NCI-H146 treated with DMSO at 0.1 percent for 48 hours (cell line): ENCODE measurements around the gene KHNYN.
"Not testable (repeated sequence)": the region's sequence is repeated elsewhere in the genome, so short reads cannot be mapped to it uniquely, and the experiment has no call there.

Experiments
- DNase-seq: peaks from one replicate; lab custom pipeline; 2025; ENCODE audit not compliant: unreplicated experiment; lab: John Stamatoyannopoulos, UW

Gene KHNYN

DNA sequence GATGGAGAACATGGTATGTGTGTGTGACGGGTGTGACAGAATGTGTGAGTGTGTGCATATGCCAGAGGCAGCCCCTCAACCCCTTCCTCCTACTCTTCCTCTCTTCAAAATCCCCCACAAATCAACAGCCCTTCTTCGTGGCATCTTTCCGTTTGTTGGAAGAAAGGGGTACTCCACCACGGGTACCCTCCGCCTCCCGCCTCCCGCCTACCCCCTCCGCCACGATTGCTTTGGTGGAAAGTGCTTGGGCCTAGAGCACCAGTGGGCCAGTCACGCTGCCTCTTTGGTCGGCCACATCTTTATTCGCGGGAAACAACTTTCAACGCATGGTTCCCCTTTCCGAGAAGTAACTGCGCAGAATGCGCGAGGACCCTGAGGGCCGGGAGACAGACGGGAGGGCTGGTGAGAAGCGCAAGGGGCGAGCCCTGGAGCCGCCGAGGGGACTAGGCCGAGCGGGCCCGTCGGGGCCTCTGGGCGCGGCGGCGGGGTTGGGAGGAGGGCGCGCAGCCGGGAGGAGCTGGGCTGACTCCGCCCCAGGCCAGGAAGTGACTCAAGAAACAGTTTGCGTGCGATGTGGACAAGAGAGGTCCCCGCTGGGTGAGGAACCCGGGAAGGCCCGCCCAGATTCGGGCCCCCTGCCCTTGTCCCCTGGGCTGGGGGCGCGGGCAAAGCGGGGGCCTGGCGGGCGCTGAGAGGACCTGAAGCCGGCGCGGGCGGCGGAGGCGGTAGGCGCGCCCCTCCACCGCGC is at the start of gene KHNYN, which contains the start of gene CBLN3:
Gene KHNYN, plus strand, starts transcription at position 560 of the 748 bp plus-strand sequence. CDS start 777 bp downstream, outside the sequence.
Gene CBLN3, minus strand, starts transcription at position 274 of the 748 bp plus-strand sequence. CDS start 614 bp downstream, outside the sequence.
- DNase-seq = peak; percentile 50

DNA sequence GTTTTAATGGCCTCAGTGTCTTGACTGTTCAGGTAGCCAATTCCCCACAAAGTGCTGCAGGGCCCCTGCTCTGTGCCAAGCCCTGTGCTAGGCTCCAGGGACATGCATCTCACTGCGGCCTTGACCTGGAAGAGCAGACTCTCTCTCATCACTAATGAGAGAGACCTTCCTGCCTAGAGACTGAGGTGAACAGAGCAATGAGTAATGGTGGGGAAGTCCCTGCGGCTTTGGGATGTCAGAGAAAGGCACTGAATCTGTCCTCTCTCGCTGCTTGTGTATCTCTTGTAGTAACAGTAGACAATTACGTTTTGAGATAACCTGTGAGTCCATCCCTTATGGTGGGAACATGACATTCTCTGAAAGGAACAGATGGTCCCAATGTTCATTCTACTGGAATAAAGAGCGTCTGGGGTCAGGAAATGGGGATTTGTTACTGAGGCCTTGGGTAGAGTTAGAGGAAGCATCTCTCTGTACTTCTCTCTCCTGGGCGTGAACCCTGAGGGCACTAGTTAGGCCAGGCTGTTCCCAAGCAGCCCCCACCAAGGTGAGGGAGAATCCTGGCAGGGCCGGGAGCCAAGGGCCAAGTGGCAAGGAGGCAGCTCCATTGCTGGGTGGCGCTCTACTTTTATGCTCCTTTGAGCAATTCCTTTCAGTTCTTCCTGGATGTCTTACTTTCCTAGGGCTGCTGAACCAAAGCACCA is 48.2 kb upstream of the KHNYN start:
- no peak for DNase-seq

DNA sequence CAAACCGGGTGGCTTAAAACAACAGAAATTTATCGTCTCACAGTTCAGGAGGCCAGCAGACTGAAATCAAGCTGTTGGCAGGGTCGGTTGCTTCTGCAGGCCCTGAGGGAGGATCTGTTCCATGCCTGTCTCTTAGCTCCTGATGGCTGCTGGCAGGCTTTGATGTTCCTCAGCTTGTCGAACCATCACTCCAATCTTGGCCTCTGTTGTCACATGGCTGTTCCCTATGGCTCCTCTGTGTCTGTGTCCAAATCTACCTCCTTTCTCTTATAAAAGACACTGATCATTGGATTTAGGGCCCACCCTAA is 47.7 kb upstream of the KHNYN start:
- no peak for DNase-seq

DNA sequence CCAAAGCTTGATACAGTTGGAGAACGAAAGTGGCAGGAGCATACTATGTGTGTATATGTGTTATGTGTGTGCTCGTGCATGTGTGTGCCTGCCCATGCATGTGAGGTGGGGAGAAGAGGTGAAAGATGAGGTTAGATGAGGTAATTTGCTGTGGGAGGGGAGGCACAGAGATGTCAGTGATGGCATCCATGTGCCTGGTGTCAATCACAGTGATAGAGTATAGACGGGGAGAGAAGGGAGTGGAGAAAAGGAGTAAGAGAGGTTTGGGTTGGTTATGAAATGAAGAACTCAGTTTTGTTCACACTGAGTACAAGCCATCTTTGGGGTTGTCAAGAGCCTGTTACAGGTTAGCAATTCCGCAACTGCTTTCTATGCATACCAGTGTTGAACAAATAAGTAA is 45.6 kb upstream of the KHNYN start:
- no peak for DNase-seq

DNA sequence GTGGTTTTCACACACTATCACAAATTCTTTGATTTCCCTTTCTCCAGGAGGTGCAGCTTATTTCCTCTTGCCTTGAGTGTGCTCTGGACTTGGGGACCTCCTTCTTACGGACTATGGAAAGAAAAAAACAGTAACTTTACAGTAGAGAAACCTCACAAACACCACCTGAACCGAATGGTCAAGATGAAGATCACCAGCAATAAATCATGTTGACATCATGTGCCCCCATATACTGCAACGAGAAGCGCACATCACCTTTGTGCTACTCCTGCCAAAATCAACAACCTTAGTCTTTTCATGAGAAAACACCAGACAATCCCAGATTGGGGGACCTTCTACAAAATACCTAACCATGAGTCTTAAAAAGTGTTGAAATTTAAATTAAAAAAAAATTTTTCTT is 44.2 kb upstream of the KHNYN start:
- DNase-seq = no peak

DNA sequence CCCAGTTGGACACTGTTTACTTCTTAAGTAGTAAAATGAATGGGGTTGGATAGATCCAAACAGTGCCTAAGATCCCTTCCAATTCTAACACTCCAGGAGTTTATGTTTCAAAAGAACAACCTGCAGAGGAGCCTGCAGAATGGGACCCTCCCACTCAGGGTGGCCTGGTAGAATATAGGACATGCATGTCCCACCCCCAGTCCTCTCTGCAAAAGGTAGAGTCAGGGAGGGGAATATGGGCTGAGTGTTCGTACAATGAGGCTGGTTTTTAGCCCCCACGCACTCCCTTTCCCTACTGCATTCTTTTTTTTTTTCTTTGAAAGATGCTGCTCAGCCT is 42.8 kb upstream of the KHNYN start:
- DNase-seq = no peak

DNA sequence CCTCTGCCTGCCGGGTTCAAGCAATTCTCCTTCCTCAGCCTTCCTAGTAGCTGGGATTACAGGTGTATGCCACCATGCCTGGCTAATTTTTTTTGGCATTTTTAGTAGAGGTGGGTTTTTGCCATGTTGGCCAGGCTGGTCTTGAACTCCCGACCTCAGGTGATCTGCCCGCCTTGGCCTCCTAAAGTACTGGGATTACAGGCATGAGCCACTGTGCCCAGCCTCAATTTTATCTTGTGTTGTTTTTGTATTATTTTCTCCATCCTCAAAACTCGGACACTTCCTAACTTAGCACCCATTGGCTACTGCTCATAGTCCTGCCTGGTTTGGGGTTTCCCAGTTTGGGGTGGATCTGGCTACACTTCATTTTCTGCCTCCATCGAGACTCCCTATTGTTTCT is 42.2 kb upstream of the KHNYN start:
- DNase-seq = not testable (repeated sequence)

DNA sequence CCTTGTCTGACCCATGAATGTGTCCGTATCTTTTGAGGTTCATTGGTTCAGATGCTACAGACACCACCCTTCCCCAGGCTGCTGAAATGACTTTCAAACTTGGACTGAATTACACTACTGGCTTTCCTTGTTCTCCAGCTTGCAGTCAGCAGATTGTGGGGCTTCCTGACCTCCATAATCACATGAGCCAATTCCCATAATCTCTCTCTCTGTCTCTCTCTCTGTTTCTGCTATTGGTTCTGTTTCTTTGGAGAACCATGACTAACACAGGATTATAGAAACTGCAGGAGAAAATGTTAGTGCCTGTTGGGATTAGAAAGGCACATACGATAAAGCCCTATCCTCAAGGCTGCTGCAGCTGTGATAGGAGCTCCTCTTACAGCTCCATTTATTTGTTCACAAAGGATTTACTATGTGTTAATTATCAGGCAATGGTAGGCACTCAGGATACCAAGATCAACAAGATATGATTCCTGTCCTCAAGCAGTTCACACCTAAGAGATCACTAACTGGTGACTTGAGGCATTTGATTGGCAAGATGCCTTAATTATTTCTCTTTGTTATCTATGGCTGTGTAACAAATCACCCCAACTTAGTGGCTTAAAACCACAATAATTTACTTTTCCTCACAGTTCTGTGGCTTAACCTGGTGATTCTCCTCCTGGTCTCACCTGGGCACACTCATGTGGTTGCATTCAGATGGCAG is 41.1 kb upstream of the KHNYN start:
- no peak for DNase-seq

DNA sequence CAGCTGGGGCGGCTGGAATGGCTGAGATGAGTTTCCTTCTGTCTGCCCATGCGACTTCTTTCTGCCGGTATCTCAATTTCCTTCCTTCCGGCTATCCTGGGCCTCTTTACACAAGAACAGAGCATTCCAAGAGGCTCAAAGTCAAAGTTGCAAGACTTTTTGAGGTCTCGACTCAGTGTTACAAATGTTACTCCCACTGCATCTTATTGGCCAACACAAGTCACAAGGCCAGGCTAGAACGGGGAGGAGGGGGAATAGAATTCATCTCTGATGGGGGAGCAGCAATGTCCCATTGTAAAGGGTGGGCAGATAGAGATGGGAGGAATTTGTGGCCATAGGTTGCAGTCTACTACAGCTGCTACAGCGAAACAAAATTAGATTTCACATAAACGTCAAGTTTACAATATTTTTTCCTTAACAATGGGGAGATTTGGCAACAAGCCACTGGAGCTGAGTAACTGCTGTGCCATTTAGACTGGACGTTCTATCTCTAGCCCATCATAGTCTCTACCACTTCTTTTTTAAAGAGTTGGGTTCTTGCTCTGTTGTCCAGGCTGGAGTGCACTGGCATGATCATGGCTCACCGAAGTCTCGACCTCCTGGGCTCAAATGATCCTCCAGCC is 40.4 kb upstream of the KHNYN start:
- DNase-seq = no peak

DNA sequence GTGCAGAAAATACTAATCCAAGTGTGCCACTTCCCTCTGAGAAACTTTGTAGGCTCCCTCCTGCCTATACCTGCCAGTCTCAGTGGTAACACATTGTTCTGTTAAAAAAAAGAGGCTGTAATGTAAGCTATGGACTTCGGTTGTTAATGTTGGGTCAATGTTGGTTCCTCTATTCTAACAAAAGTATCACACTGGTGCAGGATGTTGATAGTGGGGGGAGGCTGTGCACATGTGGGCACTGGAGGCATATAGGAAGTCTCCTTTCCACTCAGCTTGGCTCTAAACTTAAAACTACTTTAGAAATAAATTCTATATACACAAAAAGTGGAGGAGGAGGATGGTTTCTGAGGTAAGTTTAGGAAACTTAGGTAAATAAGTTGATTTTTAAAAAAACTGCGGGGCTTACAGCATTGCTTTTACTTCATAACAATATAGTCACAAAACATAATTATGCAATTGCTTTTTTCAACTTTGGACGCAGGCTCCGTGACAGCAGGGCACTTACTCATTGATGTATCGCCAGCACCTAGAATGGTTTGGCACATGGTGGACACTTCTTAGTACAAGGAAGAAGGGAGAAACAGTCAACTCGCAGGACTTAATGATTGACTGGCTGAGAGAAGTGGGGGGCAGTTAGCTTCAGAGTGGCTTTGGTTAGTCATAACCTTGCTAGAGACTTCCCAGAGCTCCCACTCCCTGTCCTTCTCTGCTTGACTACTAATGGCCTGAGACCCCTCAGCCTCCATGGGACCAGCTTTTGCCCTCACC is 38.9 kb upstream of the KHNYN start:
- no peak for DNase-seq

DNA sequence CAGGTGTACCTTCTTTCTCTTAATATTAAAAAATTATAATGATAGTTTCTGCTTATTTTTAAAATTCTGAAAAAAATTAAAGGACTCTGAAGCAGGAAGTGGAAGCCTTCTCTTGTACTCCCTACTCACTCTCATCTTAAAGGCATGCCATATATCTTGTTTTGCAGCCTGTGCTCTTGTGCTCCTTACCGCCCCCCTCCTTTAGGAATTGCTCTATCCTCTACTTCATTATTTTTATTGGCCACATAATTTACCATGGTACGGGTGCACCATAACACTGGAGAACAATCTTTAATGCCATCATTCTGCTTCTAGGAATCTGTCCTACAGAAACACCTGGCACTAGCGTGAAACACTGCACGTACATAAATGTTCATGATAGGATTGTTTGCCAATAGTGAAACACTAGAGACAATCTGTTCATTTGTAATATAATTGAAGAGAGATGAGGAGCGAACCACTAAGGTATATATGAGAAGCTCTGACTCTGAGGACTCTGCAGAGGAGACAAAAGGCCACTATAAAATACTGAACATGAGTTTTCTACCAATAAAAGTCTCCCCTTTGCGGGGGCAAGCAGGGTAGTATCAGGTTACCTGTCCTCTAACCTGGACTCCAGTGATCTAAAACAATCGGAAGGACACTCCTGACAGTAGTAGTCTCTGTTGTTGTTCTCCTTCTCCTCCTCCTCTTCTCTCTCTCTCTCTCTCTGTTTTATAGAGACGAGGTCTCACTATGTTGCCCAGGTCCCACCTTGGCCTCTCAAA is 37.2 kb upstream of the KHNYN start:
- peak; percentile 28 for DNase-seq

DNA sequence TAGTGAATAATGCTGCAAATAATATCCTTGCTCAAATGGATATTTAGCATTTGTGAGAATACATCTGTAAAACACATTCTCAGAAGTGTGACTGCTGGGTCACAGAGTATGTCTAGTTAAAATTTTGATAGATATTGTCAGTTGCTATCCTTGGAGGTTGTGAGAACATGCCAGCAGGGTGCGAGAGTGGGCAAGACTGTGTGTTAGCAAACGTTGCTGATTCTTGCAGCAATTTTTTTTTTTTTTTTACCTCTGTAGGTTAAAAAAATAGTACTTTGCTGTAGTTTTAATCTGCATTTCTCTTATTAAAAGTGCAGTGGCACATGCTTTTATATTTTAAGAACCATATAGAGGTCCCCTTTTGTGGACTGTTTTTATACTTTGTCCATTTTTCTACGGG is 35.5 kb upstream of the KHNYN start:
- no peak for DNase-seq

DNA sequence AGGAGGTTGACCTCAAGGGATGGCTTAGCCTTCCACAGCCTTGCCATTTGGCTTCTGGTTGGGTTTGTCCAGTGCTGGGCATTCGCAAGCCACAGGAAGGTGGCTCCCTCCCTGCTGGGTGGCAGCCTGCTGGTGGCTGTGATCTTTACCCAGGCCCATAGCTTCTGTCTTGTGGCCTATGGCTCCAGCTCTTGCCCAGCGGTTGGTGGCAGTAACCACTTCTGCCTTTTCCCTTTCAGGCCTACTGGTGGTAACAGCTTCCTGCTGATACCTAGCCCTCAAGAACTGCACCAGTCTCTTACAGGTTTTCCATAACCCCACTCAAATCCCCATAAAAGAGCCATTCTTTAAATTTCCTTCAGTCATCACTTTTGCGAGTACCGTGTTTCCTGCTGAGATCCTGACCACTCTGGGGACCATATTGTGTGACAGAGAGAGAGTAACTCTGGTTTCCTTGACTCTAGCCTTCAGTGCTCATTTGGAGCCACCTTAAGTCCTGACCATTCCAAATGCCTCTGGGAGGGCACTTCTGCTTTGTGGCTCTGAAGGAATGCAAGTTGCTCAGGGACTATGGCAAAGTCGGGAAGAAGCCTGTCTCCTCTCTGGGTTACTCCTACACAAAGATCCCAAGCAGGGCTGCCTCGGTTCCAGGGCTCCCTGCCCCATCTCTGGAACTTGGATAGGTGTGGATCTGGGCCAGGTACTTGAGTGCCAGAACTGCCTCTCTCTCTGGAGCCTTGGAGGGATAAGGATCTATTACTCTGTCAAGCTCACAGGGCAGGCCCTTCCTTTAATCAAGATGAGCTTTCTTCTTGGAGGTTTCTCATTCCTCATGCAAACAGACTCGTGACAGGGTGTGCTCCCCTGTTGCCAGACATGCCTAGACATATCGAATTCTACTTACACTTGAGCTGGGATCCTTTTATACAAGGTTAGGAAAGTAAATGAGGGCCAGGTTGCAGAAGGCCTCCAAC is 33.9 kb upstream of the KHNYN start:
- DNase-seq = no peak

DNA sequence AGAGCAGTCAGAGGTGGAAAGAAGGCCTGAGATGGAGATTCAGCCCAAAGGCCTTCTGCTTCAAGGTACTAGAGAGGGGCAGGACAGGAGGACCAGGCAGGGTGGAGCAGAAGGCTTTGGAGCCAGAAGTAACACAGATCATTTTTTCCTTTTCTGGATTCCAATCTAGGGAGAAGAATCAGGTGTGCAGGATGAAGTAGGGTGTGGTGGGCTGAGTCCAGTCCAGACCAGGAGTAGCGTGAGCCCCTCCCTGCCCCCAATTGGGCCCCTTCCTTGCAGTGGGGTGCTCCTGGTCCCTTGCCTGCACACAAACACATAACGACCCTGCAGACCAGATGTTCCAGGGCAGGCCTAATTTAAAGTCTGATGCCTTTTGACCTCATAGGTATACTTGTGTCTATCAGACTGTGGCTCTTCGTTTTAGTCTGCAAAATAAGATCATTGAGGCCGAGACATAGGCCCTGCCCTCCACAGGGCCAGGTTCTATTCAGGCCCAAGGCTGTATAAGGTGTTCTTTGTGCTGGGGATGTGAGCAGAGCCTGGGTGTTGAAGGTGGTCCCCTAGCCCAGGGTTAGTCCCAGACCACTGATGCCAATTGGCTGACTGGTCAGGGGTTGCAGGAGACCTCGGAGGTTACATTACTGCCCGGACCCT is 32.0 kb upstream of the KHNYN start:
- no peak for DNase-seq

DNA sequence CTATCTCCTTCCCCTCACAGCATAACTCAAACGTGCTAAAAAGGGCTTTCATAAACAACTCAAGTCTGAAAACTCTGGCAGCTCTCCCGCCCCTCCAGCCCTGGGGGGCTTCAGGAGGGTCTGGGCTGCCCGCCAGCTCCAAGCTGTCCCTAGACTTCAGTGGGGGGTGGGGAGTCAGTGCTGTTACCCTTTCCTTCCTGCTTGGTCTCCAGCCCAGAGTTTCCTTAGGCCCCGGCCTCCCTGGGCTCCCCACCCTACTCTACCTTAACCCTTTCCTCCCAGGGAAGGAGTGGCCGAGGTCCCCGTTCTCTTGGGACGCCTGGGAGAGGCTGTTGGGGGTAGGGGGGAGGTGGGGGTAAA is 31.5 kb upstream of the KHNYN start:
- DNase-seq = no peak

DNA sequence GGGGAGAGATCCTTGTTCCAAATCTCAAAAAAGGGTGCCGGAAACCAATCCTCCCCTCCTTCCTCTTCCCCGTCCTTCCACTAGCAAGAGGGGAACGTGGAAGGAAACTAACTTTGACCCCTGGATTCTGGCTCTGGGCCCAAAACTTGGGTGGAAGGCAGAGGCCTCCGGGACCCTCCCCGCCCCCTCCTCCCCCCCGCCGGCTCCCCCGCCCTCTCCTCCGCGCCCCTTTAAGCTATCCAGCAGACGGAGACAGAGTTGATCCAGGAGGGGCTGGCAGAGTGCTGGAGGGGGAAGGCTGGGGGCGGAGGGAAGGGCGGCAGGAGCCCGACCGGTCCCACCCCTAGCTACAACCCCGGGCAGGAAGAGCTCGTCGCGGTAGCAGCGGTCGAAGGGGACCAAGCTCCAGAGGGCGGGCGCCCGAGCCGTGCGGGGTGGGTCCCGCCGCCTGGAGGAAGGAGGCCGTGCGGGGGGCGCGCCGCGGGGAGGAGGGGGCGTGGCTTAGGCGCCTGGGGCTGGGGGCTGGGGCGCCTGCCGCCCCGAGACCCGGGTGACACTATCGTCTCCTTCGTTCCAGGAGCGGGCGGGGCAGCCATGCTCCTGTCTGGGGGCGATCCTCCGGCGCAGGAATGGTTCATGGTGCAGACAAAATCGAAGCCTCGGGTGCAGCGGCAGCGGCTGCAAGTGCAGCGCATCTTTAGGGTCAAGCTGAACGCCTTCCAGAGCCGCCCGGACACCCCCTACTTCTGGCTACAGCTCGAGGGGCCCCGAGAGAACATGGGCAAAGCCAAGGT is 30.9 kb upstream of the KHNYN start, which contains the start of gene NYNRIN:
Gene NYNRIN, plus strand, starts transcription at position 351 of the 794 bp plus-strand sequence. Its CDS starts 244 bp downstream, at position 595.
- DNase-seq = peak; percentile 8

DNA sequence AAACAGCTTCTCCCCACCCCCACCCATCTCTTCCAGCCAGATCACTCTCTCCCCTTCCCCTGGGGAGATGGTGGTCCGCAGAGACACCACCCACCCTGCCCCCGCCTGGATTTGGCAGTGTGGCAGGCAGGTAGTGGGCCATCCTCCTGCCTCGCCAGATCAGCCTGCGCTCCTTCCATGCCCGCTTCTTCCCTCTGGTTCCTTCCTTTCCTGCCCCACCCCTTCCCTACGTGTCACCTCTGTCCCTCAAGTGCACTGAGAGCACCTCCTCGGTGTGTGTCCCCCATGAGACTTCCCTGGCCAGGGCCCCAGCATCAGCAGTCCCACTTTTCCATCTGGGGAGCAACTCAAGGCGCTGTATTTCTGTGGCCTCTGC is 30.3 kb upstream of the KHNYN start:
- no peak for DNase-seq
